Right renal pelvis (tissue), 4 donors: ENCODE results near the gene RBM28. TPM values are rescaled to one million over a fixed set of nuclear protein-coding genes. Genes with fewer than 3 reads are reported as not detected.

Experiments
- DNase-seq, 4 donors: peaks; one replicate each; pipeline ENCODE4 v3.0.0-alpha.2; 2013; ENCODE audit warnings: low read depth in 4 of 4, low spot score in 3 of 4, missing footprints in 1 of 4
- polyA plus RNA-seq, 4 donors: library from polyadenylated mRNA; unstranded; fragments of 120-200 nt; gene quantifications; one replicate each; pipeline ENCODE4 v1.2.1, GENCODE V29; 2013; ENCODE audit not compliant: insufficient read length in 4 of 4

Gene RBM28
- 10 to 100 TPM; 38.5 to 50.8 (median 42.3) TPM for polyA plus RNA-seq

DNA sequence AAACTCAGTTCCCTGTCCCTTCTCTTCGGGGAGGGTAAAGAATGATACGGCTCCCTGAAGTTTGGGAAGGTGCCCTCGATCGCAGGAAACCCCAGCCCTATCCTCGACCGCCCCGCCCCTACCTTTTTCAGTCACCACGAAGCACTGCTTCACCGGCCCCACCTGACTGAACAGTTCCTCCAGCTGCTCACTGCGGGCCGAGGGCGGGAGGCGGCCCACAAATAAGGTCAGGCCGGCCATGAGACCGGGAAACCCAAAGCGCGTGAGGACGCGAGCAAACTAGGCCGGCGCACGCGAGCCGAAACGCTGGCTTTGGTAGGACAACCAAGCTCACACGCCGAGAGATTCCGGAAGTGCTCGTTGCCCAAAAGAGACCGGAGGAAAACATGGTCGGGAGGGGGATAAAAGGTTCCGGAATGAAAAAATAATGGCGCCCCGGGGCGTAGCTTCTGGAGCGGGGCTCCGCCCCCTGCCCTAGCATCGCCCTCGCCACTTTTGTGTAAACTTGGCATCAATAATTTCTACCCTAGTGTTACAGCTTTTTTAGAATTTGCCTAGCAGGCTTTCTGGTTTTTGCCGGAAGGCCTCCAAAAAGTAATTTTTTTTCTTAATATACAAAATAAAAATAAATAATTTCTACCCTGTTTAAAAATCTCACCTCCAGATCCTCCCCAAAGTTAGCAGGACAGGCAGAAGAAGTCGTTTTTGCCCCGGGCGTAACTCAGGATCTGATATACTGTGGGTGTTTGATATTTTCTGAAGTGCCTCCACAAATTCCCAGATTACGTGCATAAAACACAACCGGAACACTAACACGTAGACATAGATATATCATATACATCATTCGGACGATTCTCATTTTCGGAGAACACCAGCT is at the start of gene RBM28:
Gene RBM28, minus strand, starts transcription at position 355 of the 877 bp plus-strand sequence. Its CDS starts 115 bp downstream, at position 240.
- peak; percentile 81 to 90 (median 86) for DNase-seq

- no peak for DNase-seq
Measured at GRCh38 chr7:128392446-128393327, 49.0 kb upstream of the RBM28 start.

DNA sequence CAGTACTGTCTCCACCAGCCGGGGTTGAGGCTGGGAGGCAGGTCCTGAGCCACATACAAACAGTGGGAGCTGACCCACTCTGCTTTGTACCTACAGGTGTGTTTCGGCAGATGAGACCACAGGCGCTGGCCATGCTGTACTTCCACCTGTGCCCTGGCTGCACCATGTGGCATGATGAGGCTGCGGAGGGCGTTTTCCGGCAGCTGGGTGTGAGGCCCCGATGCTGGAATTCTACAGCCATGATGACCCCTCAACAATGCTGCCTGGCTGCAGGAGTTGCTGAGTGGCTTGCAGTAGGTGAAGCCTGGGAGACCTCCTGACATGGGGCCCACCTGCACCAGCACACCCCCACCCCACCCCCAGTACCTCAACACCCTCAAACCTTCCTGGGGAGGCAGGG is 48.1 kb upstream of the RBM28 start:
- no peak for DNase-seq

DNA sequence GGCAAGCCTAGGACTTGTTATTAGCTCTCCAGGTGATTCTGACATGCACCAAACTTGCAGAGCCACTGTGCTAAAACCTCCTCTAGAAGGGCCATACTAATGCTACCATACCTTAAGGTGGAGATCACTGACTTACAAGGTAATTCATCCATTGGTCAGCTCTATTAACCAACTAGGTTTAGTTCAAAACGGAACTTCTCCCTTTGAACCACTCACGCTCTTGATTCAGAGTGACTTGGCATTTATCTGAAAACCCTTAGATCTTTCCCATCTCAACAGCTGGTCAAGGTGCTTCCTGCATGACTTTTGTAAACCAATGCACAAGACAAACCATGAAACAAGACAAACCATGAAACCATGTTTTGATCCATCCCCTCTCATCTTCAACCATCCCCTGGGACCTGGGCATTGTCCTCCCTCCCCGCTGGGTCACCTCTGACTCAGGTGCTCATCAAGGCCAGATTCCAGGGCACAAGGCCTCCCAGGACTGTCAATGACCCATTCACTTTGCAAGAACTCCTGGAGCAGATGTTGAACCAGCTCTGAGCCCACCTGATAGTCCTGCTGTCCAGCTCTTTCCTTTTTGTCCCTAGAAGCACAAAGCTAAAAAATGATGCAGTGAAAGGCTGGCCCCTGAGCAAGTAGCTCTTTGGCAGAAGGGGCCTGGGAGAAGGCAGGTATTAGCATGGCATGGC is 47.3 kb upstream of the RBM28 start:
- no peak for DNase-seq

GRCh38 chr7:128389618-128390329 is 46.1 kb upstream of the RBM28 start:
- no peak for DNase-seq

DNA sequence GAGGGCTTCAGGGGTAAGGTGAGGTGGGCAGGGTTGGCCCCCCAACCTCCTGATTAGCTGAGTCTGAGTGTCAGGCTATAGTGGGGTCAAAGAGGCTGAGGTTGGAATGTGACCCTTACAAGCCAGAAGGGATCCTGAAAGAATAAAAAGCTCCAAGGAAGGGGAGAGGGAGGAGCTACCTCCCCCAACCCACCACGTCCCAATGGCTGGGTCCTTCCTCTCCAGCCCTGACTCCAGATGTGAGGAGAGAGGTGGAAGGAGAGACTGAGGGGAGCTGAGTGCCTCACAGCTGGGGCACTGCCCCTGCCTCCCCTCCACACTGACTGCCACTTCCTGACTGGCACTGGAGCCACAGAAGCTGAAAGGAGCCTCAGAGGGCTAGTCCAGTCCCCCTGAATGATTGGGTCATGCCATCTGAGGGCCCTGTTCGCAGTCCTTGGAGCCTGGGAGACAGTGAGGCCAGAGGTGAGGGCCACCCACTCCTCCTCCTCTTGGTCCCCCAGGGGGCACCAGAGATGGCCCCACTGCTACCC is 45.4 kb upstream of the RBM28 start:
- no peak for DNase-seq

GRCh38 chr7:128388145-128388485 is 44.4 kb upstream of the RBM28 start:
- no peak for DNase-seq

GRCh38 chr7:128387216-128388144 is 43.8 kb upstream of the RBM28 start:
- peak in 1 of 4 donors; percentile 74 for DNase-seq

DNA sequence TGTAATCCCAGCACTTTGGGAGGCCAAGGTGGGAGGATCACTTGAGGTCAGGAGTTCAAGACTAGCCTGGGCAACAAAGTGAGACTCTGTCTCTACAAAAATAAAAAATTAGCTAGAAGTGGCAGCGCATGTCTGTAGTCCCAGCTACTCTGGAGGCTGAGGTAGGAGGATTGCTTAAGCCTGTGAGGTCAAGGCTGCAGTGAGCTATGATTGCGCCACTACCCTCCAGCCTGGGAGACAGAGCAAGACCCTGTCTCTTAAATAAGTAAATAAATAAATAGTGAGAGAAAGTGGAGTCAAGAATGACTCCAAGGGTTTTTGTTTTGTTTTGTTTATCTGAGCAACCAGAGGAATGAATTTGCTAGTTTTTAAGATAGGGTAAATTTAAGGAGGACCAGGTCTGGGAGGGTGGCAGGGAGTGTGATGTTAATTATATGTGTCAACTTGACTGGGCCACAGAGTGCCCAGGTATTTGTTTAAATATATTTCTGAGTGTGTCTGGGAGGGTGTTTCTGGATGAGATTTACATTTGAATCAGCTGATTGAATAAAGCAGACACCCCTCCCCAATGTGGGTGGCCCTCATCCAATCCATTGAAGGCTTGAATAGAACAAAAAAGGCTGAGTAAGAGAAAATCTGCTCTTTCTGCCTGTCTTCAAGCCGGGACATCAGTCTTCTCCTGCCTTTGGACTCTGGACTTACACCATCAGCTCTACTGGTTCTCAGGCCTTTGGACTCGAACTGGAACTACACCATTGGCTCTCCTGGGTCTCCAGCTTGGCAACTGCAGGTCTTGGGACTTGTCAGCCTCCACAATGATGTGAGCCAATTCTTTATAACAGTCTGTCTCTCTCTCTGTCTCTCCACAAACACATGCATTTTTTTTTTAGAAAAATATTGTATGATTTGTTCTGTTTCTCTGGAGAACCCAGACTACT is 42.5 kb upstream of the RBM28 start:
- no peak for DNase-seq

DNA sequence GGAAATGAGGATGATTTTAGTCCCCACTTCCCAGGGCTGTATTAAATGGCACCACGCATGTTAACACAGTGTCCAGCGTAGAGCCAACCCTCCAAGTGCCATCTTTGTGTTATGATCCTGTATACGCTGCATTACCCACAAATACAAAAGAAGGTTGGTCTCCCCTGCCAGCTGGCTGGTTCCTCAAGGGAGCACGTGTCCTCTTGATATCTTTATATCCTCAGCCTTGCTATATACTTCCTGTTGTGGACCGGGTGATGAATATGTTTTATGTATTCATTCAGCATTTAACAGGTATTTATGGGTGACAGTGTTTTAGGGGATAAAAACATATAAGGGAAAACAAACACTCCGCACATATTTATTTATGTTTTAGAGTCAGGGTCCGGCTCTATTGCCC is 41.0 kb upstream of the RBM28 start:
- no peak for DNase-seq

- no peak for DNase-seq
Measured at GRCh38 chr7:128383776-128384175, 40.1 kb upstream of the RBM28 start.

- no peak for DNase-seq
Measured at GRCh38 chr7:128381161-128381821, 37.6 kb upstream of the RBM28 start.

- DNase-seq: no peak
Measured at GRCh38 chr7:128380483-128381106, 36.9 kb upstream of the RBM28 start.

- no peak for DNase-seq
Measured at GRCh38 chr7:128379900-128380479, 36.3 kb upstream of the RBM28 start.

GRCh38 chr7:128378637-128379036 is 34.9 kb upstream of the RBM28 start:
- no peak for DNase-seq

- no peak for DNase-seq
Measured at GRCh38 chr7:128376077-128376476, 32.4 kb upstream of the RBM28 start.
